Panc1 (cell line): ENCODE results near the gene OTX1. TPM values are rescaled to one million over a fixed set of nuclear protein-coding genes. Genes with fewer than 3 reads are reported as not detected.

ENCODE experiments used
- ATAC-seq: fragments of 200-7000 bp; cut with Tn5 transposase; 2 replicates; pipeline ENCODE4 v1.9.1; 2020; ENCODE audit warnings: mild to moderate bottlenecking, moderate library complexity
- BruUV-seq: library from RNA; stranded (reverse); fragments of 400-500 nt; replicated peaks from 2 replicates; lab custom pipeline; 2021; lab: Mats Ljungman, UMichigan
- CTCF ChIA-PET: fragments of 300-600 bp; sonication (Branson Sonifier 250); formaldehyde crosslinking; loops from one replicate; lab custom pipeline; 2022; ENCODE audit warnings: antibody characterized with exemption; lab: Charles Lee
- POLR2A ChIA-PET: fragments of 300-600 bp; sonication (Branson Sonifier 250); formaldehyde crosslinking; loops from one replicate; lab custom pipeline; 2022; ENCODE audit warnings: antibody characterized with exemption; lab: Charles Lee
- DNase-seq: peaks from one replicate; pipeline ENCODE4 v3.0.0-alpha.2; 2010; ENCODE audit warnings: low read depth, low spot score
- H3K27ac ChIP-seq: 2 replicates; pipeline ENCODE4 v1.5.1; 2011; ENCODE audit warnings: mild to moderate bottlenecking, low read length, inconsistent platforms
- H3K27me3 ChIP-seq: fragments of 200-500 bp; sonication (Bioruptor generic); 2 replicates; pipeline ENCODE4 v1.6.0; 2014; ENCODE audit warnings: low read length, inconsistent platforms; ENCODE audit not compliant: control insufficient read depth, insufficient read depth
- H3K36me3 ChIP-seq: fragments of 200-500 bp; sonication (Bioruptor generic); 2 replicates; pipeline ENCODE4 v1.5.1; 2014; ENCODE audit warnings: inconsistent platforms, mild to moderate bottlenecking, low read length, moderate library complexity; ENCODE audit not compliant: control insufficient read depth, insufficient read depth
- H3K4me1 ChIP-seq: 2 replicates; pipeline ENCODE4 v1.5.1; 2011; ENCODE audit warnings: inconsistent platforms, mild to moderate bottlenecking, low read length, moderate library complexity; ENCODE audit not compliant: control insufficient read depth, insufficient read depth
- H3K4me3 ChIP-seq, 2 experiments: 2 replicates each; pipeline ENCODE4 v1.5.1; 2011 to 2012; ENCODE audit warnings: low read depth in 2 of 2, low read length in 2 of 2, mild to moderate bottlenecking in 2 of 2, inconsistent platforms in 1 of 2, moderate library complexity in 1 of 2
- H3K9me3 ChIP-seq: fragments of 200-500 bp; sonication (Bioruptor generic); 2 replicates; pipeline ENCODE4 v1.5.1; 2014; ENCODE audit warnings: low read depth, mild to moderate bottlenecking, inconsistent platforms, low read length, moderate library complexity; ENCODE audit not compliant: control insufficient read depth, insufficient read depth
- POLR2AphosphoS5 ChIP-seq: IDR thresholded peaks from 2 replicates; pipeline ENCODE4 v1.6.1; 2012; ENCODE audit warnings: mild to moderate bottlenecking, low read depth, low read length, moderate library complexity
- SIN3A ChIP-seq: IDR thresholded peaks from 2 replicates; pipeline ENCODE4 v1.6.1; 2012; ENCODE audit warnings: low read depth, mild to moderate bottlenecking, low read length, moderate library complexity, borderline replicate concordance; ENCODE audit not compliant: insufficient read depth
- TCF7L2 ChIP-seq: IDR thresholded peaks from 2 replicates; pipeline ENCODE4 v1.6.1; 2011; ENCODE audit warnings: mild to moderate bottlenecking, low read depth, low read length, inconsistent platforms
- in situ Hi-C: cut with HindIII; loops from 2 replicates; pipeline ENCODE4 v1.10.0; 2016; ENCODE audit warnings: low sequenced_read_pairs, low pct_unique_long_range_greater_than_20kb
- intact Hi-C: fragments of 100-400 bp; cut with micrococcal nuclease; formaldehyde crosslinking; loops from one replicate; pipeline ENCODE4 v1.10.0; 2022; ENCODE audit not compliant: unreplicated experiment
- total RNA-seq: library from RNA; stranded (reverse); gene quantifications from one replicate; pipeline ENCODE4 v1.2.1, GENCODE V29; 2021; ENCODE audit not compliant: unreplicated experiment
- TF ChIP-seq, protein P1 (sequence below): fragments of 450-650 bp; IDR thresholded peaks from 2 replicates; pipeline ENCODE4 v1.5.1; 2017; ENCODE audit warnings: mild to moderate bottlenecking
- TF ChIP-seq, protein P2 (sequence below), 2 experiments: IDR thresholded peaks; 2 replicates each; pipeline ENCODE4 v1.6.1; 2011 to 2012; ENCODE audit warnings: low read depth in 2 of 2, control low read depth in 1 of 2, low read length in 1 of 2, mild to moderate bottlenecking in 1 of 2, moderate library complexity in 1 of 2; ENCODE audit not compliant: insufficient read depth in 1 of 2

The OTX1 gene
- total RNA-seq, 1 experiment from 2014 or later, result 4.2 TPM

DNA sequence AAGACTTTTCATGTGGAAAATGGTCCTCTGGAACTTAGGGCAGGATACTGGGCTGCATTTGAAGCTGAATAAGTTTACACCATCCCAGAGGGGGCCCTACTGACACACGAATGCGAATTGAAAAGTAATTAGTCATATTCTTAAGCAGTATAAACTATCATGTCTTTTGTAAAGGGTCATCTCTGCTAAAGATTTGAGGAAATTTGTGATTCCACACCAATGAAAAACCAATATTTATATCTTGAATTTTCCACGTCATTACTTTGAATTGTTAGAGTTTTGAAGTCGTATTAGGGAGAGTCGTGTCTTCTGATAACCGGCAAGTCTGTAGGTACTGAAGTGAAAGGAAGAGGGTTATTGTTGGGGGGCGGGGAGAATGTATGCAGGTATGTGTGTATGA, 4.1 kb upstream of the OTX1 start:
- Histone ChIP-seq H3K27me3 (no peaks in the 10 kb centered on the region; the same call in 1 of the 2 replicates), H3K27ac (no peak overlapping the region), H3K4me1 (peaks cover 8% of the 10 kb centered on the region), H3K4me3 (no peak overlapping the region), H3K9me3 (no peaks in the 10 kb centered on the region), H3K36me3 (peaks cover 6% of the 10 kb centered on the region; the same call in 1 of the 2 replicates)
- intact Hi-C loops (no loop called here), in situ Hi-C loops (no loop called here)
- no peak for TF ChIP-seq SIN3A
- TF ChIP-seq, protein P1, sequence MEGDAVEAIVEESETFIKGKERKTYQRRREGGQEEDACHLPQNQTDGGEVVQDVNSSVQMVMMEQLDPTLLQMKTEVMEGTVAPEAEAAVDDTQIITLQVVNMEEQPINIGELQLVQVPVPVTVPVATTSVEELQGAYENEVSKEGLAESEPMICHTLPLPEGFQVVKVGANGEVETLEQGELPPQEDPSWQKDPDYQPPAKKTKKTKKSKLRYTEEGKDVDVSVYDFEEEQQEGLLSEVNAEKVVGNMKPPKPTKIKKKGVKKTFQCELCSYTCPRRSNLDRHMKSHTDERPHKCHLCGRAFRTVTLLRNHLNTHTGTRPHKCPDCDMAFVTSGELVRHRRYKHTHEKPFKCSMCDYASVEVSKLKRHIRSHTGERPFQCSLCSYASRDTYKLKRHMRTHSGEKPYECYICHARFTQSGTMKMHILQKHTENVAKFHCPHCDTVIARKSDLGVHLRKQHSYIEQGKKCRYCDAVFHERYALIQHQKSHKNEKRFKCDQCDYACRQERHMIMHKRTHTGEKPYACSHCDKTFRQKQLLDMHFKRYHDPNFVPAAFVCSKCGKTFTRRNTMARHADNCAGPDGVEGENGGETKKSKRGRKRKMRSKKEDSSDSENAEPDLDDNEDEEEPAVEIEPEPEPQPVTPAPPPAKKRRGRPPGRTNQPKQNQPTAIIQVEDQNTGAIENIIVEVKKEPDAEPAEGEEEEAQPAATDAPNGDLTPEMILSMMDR, result no peak
- ATAC-seq (no peak), DNase-seq (no peak)
- ChIA-PET CTCF (no interaction called here), POLR2A (no interaction called here)
- no TSS peak for BruUV-seq

DNA sequence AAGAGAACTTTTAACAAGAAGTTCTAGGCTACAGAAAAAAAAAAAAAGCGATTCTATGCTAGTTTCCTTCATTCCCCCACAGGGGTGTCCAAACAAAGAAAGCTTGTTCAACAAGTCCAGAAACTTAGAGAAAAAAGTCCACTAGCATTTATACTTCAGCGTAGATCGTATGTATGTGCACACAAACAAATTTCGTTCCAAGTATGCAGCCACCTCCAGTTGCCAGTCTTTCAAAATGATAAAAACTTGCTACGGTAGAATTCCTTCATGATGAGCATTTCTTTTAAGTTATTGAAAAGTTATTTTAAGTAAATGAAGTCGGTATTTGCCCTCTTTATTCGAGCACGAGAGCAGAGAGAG, 3.7 kb upstream of the OTX1 start:
- DNase-seq (no peak), ATAC-seq (no peak)
- Histone ChIP-seq H3K36me3 (peaks cover 6% of the 10 kb centered on the region; the same call in 1 of the 2 replicates), H3K27ac (no peak overlapping the region), H3K27me3 (no peaks in the 10 kb centered on the region; the same call in 1 of the 2 replicates), H3K4me3 (no peak overlapping the region), H3K9me3 (no peaks in the 10 kb centered on the region), H3K4me1 (peaks cover 8% of the 10 kb centered on the region)
- TF ChIP-seq, protein P2, sequence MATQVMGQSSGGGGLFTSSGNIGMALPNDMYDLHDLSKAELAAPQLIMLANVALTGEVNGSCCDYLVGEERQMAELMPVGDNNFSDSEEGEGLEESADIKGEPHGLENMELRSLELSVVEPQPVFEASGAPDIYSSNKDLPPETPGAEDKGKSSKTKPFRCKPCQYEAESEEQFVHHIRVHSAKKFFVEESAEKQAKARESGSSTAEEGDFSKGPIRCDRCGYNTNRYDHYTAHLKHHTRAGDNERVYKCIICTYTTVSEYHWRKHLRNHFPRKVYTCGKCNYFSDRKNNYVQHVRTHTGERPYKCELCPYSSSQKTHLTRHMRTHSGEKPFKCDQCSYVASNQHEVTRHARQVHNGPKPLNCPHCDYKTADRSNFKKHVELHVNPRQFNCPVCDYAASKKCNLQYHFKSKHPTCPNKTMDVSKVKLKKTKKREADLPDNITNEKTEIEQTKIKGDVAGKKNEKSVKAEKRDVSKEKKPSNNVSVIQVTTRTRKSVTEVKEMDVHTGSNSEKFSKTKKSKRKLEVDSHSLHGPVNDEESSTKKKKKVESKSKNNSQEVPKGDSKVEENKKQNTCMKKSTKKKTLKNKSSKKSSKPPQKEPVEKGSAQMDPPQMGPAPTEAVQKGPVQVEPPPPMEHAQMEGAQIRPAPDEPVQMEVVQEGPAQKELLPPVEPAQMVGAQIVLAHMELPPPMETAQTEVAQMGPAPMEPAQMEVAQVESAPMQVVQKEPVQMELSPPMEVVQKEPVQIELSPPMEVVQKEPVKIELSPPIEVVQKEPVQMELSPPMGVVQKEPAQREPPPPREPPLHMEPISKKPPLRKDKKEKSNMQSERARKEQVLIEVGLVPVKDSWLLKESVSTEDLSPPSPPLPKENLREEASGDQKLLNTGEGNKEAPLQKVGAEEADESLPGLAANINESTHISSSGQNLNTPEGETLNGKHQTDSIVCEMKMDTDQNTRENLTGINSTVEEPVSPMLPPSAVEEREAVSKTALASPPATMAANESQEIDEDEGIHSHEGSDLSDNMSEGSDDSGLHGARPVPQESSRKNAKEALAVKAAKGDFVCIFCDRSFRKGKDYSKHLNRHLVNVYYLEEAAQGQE (IDR thresholded peaks at IDR 0.05; ENCODE audit: insufficient read depth in 1 of 2, low read depth in 2 of 2, low read length in 1 of 2), result no peak
- no peak for TF ChIP-seq POLR2AphosphoS5
- TF ChIP-seq, protein P1, result no peak
- TF ChIP-seq TCF7L2, result no peak
- TF ChIP-seq SIN3A, result no peak
- in situ Hi-C loops (no loop called here), intact Hi-C loops (no loop called here)
- POLR2A ChIA-PET, result no interaction called here
- no TSS peak for BruUV-seq
- CTCF ChIA-PET, result no interaction called here
